T47D (cell line): Measurements from ENCODE around the gene C1R.

Experiments
- DNase-seq, 2 experiments: peaks; one replicate each; pipeline versions ENCODE4 v3.0.0 to v3.0.0-alpha.2; 2011 to 2012; ENCODE audit warnings: low read depth in 1 of 2, low spot score in 1 of 2
- JUND ChIP-seq: IDR thresholded peaks from 2 replicates; pipeline ENCODE4 v1.6.1; 2012; ENCODE audit warnings: low read depth
- in situ Hi-C: cut with HindIII; loops from 2 replicates; pipeline ENCODE4 v1.10.0; 2016; ENCODE audit warnings: low sequenced_read_pairs, low pct_unique_long_range_greater_than_20kb

C1R gene

GRCh38 chr12:7128681-7129286 is 36.5 kb upstream of the C1R start, which contains the start of gene RBP5:
TSS of gene RBP5 (minus strand) at chr12:7128889. CDS start at chr12:7128775, 114 bp downstream.
- DNase-seq = no peak
- in situ Hi-C loops = no loop called here
- TF ChIP-seq JUND = no peak

- TF ChIP-seq JUND = no peak
- in situ Hi-C loops = no loop called here
- DNase-seq = no peak
Measured at GRCh38 chr12:7127916-7128626, 35.8 kb upstream of the C1R start.

- no peak for DNase-seq
- in situ Hi-C loops = no loop called here
- TF ChIP-seq JUND = no peak
Measured at GRCh38 chr12:7125632-7126227, 33.5 kb upstream of the C1R start.

GRCh38 chr12:7123806-7124522 is 31.7 kb upstream of the C1R start:
- no peak for TF ChIP-seq JUND
- in situ Hi-C loops = no loop called here
- no peak for DNase-seq

GRCh38 chr12:7122811-7123769 is 30.8 kb upstream of the C1R start:
- TF ChIP-seq JUND = no peak
- no peak for DNase-seq
- in situ Hi-C loops = no loop called here

GRCh38 chr12:7121324-7121723 is 29.1 kb upstream of the C1R start:
- no peak for TF ChIP-seq JUND
- in situ Hi-C loops = no loop called here
- no peak for DNase-seq

- DNase-seq = no peak
- TF ChIP-seq JUND = no peak
- in situ Hi-C loops = no loop called here
Measured at GRCh38 chr12:7120166-7120565, 27.9 kb upstream of the C1R start.

- DNase-seq = no peak
- in situ Hi-C loops = no loop called here
- TF ChIP-seq JUND = no peak
Measured at GRCh38 chr12:7118881-7119280, 26.6 kb upstream of the C1R start.

GRCh38 chr12:7117670-7118069 is 25.4 kb upstream of the C1R start:
- in situ Hi-C loops = no loop called here
- no peak for TF ChIP-seq JUND
- no peak for DNase-seq

GRCh38 chr12:7116916-7117315 is 24.7 kb upstream of the C1R start:
- no peak for DNase-seq
- in situ Hi-C loops = no loop called here
- TF ChIP-seq JUND = no peak

- no peak for TF ChIP-seq JUND
- no peak for DNase-seq
- in situ Hi-C loops = no loop called here
Measured at GRCh38 chr12:7116196-7116595, 24.0 kb upstream of the C1R start.

GRCh38 chr12:7114851-7115250 is 22.6 kb upstream of the C1R start:
- TF ChIP-seq JUND = no peak
- in situ Hi-C loops = no loop called here
- no peak for DNase-seq
